Measurements from ENCODE around the gene LPCAT3.

LPCAT3 gene

DNA sequence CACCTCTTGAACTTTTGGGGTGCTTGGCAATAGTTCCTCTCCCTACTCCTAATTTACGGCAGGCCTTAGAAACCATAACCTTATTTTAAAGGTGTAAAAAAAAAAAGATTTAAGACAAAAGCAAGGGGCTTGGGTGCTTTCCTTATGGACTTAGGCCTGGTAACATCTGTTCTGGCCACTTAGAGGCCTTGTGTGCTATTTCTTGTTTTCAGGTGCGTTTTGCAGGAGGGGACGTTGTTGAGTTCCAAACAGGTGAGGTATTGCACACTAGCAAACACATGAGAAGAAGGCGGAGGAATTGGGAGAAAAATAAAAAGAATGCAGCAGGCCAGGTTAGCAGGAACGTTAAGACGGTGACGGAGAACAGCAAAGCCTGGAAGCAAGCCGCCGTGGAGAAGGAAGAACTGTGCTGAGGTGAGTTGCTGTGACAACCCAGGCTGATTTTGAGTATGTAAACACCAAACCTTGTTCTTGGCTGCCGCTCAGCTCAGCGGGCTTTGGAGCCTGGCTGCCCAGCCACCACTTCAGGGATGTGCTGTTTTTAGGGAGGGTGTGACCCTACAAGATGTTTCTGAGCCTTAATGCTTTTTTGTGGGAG lies 30.2 kb downstream of the LPCAT3 start:
- no peak overlapping the region for H3K4me3 Mint-ChIP-seq
- H3K4me1 Mint-ChIP-seq (ENCODE audit: low read depth): peaks cover 2% of the 10 kb centered on the region
- no peaks in the 10 kb centered on the region for H3K9me3 Mint-ChIP-seq (ENCODE audit: low read depth)
- H3K27ac Mint-ChIP-seq: no peak overlapping the region
- no peaks in the 10 kb centered on the region for H3K27me3 Mint-ChIP-seq
- H3K36me3 Mint-ChIP-seq: peaks cover 6% of the 10 kb centered on the region

DNA sequence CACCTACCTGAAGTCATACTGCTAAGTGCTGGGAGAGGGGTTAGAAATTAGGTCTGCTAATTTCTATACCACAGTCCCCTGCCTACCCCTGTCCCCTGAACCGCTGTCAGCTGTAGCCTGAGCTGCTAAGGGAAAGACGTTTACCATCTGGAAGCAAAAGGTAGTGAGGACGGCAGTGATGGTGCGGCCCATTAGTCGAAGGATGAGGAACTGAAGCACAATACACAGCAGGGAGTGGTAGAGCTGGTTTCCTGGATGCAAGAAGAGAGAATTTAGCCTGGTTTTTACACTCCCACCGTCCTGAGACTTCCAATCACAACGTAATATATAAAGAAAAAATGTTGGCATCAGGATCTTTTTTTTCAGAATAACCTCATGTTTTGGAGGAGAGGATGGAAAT lies 35.7 kb downstream of the LPCAT3 start:
- no peaks in the 10 kb centered on the region for H3K4me1 Mint-ChIP-seq (ENCODE audit: low read depth)
- H3K27ac Mint-ChIP-seq: no peak overlapping the region
- no peaks in the 10 kb centered on the region for H3K27me3 Mint-ChIP-seq
- peaks cover 5% of the 10 kb centered on the region for H3K36me3 Mint-ChIP-seq
- no peak overlapping the region for H3K4me3 Mint-ChIP-seq
- H3K9me3 Mint-ChIP-seq (ENCODE audit: low read depth): no peaks in the 10 kb centered on the region

DNA sequence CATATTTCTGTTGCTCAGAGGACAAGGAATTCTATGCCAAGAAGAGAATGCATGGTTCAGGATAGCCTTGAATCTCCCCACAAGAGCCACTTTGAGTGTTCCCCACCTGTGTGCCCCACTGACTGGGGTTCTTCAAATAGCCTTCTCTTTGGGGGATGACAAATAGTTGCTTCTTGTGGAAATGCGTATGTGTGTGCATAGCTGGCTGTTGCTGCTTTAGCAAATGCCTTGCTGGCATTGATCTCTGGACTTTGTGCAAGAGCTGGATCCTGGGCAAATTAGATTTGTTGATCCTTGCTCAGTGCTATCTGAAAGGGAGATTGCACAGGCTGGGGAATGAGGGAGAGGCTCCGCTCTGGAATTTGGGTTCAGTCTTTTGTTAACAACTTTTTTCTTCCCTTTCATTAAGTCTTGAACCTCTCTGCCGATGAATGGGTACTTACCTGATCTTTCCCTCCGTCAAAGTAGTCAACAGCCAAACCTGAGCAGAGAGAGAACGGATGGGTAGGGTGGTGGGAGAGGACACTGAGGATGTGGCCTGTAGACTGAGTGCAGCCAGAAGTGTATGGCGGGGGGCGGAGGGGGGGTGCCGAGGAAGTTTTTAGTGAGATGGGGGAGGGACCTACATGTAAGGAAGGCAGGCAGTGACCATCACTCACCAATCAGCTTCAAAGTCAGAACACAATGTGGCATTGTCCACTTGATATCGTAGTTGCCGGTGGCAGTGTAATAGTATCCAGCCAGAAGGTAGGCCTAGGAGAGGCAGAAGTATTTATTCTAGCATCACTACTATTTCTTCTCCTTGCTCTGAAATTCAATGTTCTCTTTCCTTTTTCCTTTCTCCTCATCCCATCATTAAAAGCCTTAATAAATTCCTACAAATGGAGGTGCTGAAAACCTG lies 36.9 kb downstream of the LPCAT3 start:
- Mint-ChIP-seq H3K4me3 (no peak overlapping the region), H3K9me3 (ENCODE audit: low read depth) (no peaks in the 10 kb centered on the region), H3K36me3 (peaks cover 5% of the 10 kb centered on the region), H3K27me3 (no peaks in the 10 kb centered on the region), H3K27ac (peak overlapping the region; percentile 61), H3K4me1 (ENCODE audit: low read depth) (no peaks in the 10 kb centered on the region)

DNA sequence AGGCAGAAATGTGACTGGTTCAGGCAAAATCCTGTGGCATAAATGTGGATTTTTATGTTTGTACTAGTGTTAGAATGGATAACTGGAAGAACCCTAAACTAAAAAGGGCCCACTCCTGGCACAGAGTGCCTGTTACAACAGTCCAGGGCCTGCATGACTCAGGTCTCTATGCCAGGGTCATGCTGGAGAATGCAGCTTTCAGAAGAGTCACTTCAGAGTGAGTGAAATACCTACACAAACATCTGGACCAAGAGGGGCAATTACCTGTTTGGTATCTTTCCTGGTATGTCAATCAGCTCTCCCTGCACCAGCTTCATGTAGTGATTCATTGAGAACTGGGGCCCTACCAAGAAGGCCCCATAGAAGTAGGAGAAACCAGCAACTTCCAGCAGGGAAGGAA lies 37.5 kb downstream of the LPCAT3 start:
- H3K27me3 Mint-ChIP-seq: no peaks in the 10 kb centered on the region
- H3K36me3 Mint-ChIP-seq: peaks cover 5% of the 10 kb centered on the region
- H3K4me1 Mint-ChIP-seq (ENCODE audit: low read depth): peaks cover 2% of the 10 kb centered on the region
- no peak overlapping the region for H3K4me3 Mint-ChIP-seq
- H3K27ac Mint-ChIP-seq: peak overlapping the region; percentile 61
- no peaks in the 10 kb centered on the region for H3K9me3 Mint-ChIP-seq (ENCODE audit: low read depth)

DNA sequence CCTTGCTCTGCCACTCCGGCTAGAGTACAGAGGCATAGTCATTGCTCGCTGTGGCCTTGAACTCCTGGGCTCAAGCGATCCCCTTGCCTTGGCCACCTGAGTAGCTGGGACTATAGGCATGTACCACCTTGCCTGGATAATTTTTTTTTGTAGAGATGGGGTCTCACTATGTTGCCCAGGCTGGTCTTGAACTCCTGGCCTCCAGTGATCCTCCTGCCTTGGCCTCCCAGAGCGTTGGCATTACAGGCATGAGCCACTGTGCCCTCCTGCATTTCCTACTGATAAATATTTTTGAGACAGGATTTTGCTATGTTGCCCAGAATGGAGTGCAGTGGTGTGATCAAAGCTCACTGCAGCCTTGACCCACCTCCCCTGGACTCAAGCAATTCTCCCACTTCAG lies 38.2 kb downstream of the LPCAT3 start:
- Mint-ChIP-seq H3K27ac (peak overlapping the region; percentile 34), H3K4me3 (no peak overlapping the region), H3K9me3 (ENCODE audit: low read depth) (no peaks in the 10 kb centered on the region), H3K36me3 (peaks cover 5% of the 10 kb centered on the region), H3K4me1 (ENCODE audit: low read depth) (peaks cover 2% of the 10 kb centered on the region), H3K27me3 (no peaks in the 10 kb centered on the region)

DNA sequence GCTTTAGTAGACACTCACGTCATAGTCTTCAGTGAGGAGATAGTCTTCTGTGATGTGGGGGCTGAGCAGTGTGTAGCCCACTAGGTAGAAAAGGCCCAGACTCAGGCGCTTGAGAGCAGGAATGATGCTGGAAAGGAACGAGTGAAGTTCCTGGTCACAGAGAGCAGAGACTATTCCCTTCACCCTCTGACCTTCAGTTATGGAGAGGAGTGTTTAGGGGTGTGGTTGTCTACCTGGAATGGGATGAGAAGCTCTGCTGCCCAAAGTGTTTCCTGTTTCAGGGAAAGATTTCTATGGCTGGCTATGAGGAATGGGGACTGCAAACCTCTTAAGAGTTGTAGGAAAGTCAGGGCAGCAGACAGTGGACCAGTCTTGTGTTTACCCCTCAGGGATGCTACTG lies 38.8 kb downstream of the LPCAT3 start:
- Mint-ChIP-seq H3K4me1 (ENCODE audit: low read depth) (peaks cover 2% of the 10 kb centered on the region), H3K9me3 (ENCODE audit: low read depth) (no peaks in the 10 kb centered on the region), H3K27me3 (no peaks in the 10 kb centered on the region), H3K36me3 (peaks cover 5% of the 10 kb centered on the region), H3K4me3 (no peak overlapping the region), H3K27ac (no peak overlapping the region)

DNA sequence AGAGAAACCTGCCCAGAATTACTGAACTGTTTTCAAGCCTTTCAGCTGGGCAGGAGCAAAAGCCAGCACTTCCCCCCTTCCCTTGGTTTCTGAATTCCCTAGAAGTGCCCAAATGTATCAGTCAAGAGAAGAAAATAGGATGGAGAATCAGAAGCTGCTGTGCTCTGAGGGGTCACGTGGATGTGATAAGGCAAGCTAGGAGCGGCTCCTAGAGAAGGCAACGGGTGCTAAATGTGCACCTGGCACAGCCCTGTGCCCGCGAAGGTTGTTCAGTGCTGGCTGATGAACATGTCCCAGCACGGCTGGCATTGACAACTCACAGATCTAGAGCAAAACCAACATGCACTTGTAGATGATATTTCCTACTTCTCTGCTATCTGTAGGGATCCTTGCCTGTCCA lies 39.3 kb downstream of the LPCAT3 start:
- Mint-ChIP-seq H3K9me3 (ENCODE audit: low read depth) (no peaks in the 10 kb centered on the region), H3K36me3 (peaks cover 5% of the 10 kb centered on the region)

DNA sequence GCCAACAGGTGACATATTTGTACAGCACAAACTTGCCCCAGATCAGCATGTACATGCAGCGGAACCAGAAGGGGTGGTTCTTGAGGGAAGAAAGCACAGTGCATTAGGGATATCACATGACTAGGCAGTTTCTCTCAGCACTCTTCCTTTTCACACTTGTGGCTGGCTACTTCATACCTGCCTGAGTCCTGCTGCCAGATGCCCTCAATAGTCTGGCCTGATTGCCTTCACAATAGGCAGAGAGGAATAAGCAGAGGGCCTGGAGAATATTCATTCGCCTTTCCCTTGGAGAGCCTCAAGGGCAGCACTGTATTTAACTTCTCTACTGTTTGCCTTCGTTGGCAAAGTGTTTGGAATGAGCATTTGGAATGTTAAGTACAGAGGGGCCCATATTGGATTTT lies 39.7 kb downstream of the LPCAT3 start:
- Mint-ChIP-seq H3K9me3 (ENCODE audit: low read depth) (no peaks in the 10 kb centered on the region), H3K36me3 (peaks cover 5% of the 10 kb centered on the region), H3K27ac (peak overlapping the region; percentile 16), H3K4me3 (no peak overlapping the region), H3K4me1 (ENCODE audit: low read depth) (peaks cover 6% of the 10 kb centered on the region), H3K27me3 (no peaks in the 10 kb centered on the region)

More for the DNA sequence above, 39.3 kb downstream of the LPCAT3 start:
- Mint-ChIP-seq H3K4me1 (ENCODE audit: low read depth) (peaks cover 3% of the 10 kb centered on the region), H3K27me3 (no peaks in the 10 kb centered on the region), H3K4me3 (no peak overlapping the region), H3K27ac (peak overlapping the region; percentile 16)

DNA sequence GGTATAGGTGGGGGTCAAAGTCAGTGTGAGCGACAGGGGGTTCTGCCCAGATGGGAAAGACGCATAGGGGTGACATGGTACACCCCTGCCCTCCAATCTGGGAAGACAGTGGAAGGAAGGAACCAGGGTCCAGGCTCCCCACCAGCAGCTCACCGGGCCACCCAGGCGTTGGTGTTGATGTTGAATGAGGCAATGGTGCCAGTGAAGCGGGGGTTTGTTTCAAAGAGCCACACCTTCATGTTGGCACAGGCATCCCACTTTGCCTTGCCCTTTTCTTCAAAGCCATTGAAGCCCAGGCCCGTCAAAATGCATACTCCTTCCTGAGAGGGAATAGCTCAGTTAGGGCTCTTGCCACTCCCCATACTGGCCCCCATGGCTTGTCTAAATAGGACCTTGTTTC lies 40.1 kb downstream of the LPCAT3 start:
- peaks cover 3% of the 10 kb centered on the region for H3K36me3 Mint-ChIP-seq

DNA sequence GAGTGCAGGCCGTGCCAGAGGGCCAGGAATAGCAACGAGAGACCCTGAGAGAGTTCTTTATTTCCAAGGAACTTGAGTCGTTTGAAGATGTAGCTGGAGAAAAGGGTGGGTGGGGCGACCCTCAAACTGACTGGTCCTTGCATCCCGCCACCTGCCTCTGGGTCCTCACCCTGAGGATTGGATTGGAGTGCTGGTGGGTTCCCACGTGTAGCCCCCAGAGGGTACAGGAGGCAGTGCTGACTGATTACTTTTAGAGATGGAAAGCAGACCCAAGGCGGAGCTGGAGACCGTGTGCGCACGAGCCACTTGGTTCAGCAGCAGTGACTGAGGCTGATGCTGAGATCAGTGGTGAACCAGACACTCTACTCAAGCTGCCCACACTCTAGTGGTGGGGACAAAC lies 40.6 kb downstream of the LPCAT3 start:
- H3K9me3 Mint-ChIP-seq (ENCODE audit: low read depth): no peaks in the 10 kb centered on the region
- H3K27me3 Mint-ChIP-seq: no peaks in the 10 kb centered on the region
- no peak overlapping the region for H3K4me3 Mint-ChIP-seq
- peaks cover 3% of the 10 kb centered on the region for H3K36me3 Mint-ChIP-seq
- H3K27ac Mint-ChIP-seq: peak overlapping the region; percentile 46
- H3K4me1 Mint-ChIP-seq (ENCODE audit: low read depth): peaks cover 11% of the 10 kb centered on the region

More for the DNA sequence above, 40.1 kb downstream of the LPCAT3 start:
- no peaks in the 10 kb centered on the region for H3K9me3 Mint-ChIP-seq (ENCODE audit: low read depth)
- H3K27me3 Mint-ChIP-seq: no peaks in the 10 kb centered on the region
- peaks cover 6% of the 10 kb centered on the region for H3K4me1 Mint-ChIP-seq (ENCODE audit: low read depth)
- H3K4me3 Mint-ChIP-seq: no peak overlapping the region
- no peak overlapping the region for H3K27ac Mint-ChIP-seq

DNA sequence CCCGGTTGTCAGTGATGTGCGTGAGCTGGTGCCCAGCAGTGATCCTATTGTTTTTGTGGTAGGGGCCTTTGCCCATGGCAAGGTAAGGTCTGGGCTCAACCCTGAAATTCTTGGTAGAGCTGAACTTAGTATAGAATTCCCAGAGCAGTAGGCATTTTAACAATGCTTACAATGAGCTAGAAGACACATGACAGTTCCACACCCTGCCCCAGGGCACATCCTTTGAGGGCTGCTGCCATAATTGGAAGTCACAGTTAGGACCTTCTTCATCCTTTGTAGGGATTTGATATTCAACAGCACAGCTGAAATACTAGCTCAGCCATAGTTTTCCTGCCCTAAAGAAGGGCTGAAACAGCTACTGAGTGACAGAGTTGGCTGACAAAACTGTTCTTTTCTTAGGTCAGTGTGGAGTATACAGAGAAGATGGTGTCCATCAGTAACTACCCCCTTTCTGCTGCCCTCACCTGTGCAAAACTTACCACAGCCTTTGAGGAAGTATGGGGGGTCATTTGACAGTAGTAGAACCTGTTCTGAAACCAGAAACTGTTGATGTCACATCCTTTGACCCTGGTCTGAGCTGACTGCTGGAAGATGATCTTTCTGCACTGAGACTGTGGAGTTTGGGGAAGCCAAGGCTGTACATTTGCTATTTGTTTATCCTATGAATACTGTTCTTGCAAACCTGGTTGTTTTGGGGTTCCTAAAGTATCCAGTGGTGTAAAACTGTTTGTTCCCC lies 42.8 kb downstream of the LPCAT3 start:
- Mint-ChIP-seq H3K4me3 (no peak overlapping the region), H3K9me3 (ENCODE audit: low read depth) (no peaks in the 10 kb centered on the region), H3K36me3 (peaks cover 7% of the 10 kb centered on the region), H3K27ac (peak overlapping the region; percentile 16), H3K4me1 (ENCODE audit: low read depth) (peaks cover 25% of the 10 kb centered on the region), H3K27me3 (no peaks in the 10 kb centered on the region)

DNA sequence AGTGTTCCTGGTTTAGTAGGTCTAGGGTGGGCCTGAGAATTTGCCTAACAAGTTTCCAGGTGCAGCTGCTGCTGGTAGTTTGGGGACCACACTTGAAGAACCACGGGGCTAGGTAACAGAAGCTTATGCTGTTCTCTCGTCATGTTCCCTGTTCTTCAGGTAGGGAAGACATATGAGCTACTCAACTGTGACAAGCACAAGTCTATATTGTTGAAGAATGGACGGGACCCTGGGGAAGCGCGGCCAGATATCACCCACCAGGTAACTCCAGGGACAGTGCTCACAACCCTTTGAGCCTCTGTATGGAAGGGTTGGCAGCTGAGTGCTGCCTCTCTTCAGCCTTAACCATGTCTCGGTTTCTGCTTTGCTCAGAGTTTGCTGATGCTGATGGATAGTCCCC lies 44.1 kb downstream of the LPCAT3 start:
- H3K36me3 Mint-ChIP-seq: peaks cover 11% of the 10 kb centered on the region
- H3K9me3 Mint-ChIP-seq (ENCODE audit: low read depth): no peaks in the 10 kb centered on the region
- H3K27ac Mint-ChIP-seq: peak overlapping the region; percentile 22

DNA sequence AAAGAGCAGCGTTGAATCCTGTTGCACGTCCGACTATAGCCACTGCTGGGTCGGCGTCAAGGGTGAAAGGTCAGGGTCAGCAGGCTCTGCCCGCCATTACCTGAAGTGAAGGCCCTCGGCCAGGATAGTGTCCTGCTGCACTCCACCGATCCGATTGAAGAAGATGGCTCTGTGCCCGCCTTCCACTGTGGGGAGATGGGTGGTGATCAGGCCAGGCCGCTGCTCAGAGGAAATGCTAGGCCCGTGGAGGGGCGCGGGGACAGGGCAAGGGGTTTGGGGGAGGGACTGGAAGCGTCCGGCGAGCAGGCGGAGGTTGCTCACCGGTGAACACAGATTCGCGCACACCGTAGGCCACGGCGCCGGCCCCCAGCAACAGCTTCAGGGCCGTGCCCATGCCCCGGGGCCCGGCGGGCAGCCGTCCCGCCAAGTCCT lies 48.2 kb downstream of the LPCAT3 start:
- H3K27ac Mint-ChIP-seq: peak overlapping the region; percentile 100
- peaks cover 52% of the 10 kb centered on the region for H3K4me1 Mint-ChIP-seq (ENCODE audit: low read depth)
- H3K27me3 Mint-ChIP-seq: no peaks in the 10 kb centered on the region
- H3K4me3 Mint-ChIP-seq: peak overlapping the region; percentile 100
- peaks cover 23% of the 10 kb centered on the region for H3K36me3 Mint-ChIP-seq
- H3K9me3 Mint-ChIP-seq (ENCODE audit: low read depth): no peaks in the 10 kb centered on the region

More for the DNA sequence above, 44.1 kb downstream of the LPCAT3 start:
- Mint-ChIP-seq H3K4me1 (ENCODE audit: low read depth) (peaks cover 27% of the 10 kb centered on the region), H3K4me3 (no peak overlapping the region), H3K27me3 (no peaks in the 10 kb centered on the region)

DNA sequence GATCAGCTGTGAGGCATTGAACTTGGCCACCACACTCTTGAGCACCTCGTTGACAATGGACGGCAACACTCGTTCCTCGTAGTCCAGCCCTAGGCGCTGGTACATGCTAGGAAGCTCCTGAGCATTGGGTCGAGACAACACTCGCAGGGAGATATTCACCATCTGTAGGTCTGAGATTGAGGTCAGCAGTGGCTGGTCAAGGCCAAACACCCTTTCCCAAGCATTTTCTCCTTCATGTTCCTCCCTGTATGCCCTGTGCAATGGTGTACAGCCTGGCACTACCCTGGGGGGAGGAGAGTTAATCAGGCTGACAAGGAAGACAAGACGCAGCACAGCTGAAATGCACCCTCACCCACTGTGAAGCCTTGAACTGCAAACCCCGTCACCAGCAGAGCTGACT lies 49.9 kb downstream of the LPCAT3 start:
- H3K27ac Mint-ChIP-seq: peak overlapping the region; percentile 100
- peak overlapping the region; percentile 100 for H3K4me3 Mint-ChIP-seq
- H3K27me3 Mint-ChIP-seq: no peaks in the 10 kb centered on the region
- H3K36me3 Mint-ChIP-seq: peaks cover 23% of the 10 kb centered on the region
- peaks cover 59% of the 10 kb centered on the region for H3K4me1 Mint-ChIP-seq (ENCODE audit: low read depth)
- no peaks in the 10 kb centered on the region for H3K9me3 Mint-ChIP-seq (ENCODE audit: low read depth)

DNA sequence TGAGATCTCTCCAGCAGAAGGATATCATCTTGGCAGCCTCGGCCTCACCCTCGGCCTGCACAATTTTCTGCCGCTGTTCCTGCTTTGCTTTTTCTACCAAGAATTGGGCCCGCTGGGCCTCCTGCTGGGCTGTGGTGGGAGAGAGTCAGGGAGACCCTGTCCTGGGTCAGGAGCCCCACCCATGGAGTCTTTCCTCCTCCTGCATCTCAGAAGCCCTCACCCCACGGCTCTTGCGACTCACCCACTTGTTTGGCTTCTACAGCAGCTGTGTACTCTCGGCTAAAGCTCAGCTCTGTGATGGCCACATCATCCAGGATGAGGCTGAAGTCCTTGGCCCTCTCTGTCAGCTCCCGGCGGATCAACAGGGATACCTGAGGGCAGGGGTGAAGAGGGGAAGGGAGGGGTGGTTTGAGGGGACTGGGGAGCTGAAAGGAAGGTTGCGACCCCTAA lies 50.6 kb downstream of the LPCAT3 start:
- Mint-ChIP-seq H3K36me3 (peaks cover 23% of the 10 kb centered on the region), H3K4me1 (ENCODE audit: low read depth) (peaks cover 55% of the 10 kb centered on the region), H3K27ac (peak overlapping the region; percentile 22), H3K4me3 (peak overlapping the region; percentile 20), H3K27me3 (no peaks in the 10 kb centered on the region), H3K9me3 (ENCODE audit: low read depth) (no peaks in the 10 kb centered on the region)
